IgD-negative memory B cell (primary cell): Measurements from ENCODE around the gene METTL27. TPM values are rescaled to one million over a fixed set of nuclear protein-coding genes. Genes with fewer than 3 reads are reported as not detected.

ENCODE experiments used
- H3K27ac Mint-ChIP-seq, 3 donors: one replicate each; pipeline ENCODE4 v1.8.0; 2020 to 2022; ENCODE audit warnings: mild to moderate bottlenecking in 3 of 3, mixed read lengths in 3 of 3, moderate library complexity in 1 of 3
- H3K27me3 Mint-ChIP-seq: one replicate; pipeline ENCODE4 v1.8.0; 2021; ENCODE audit warnings: mixed read lengths
- H3K36me3 Mint-ChIP-seq: one replicate; pipeline ENCODE4 v1.8.0; 2020; ENCODE audit warnings: mild to moderate bottlenecking, mixed read lengths
- H3K4me1 Mint-ChIP-seq, 3 donors: one replicate each; pipeline ENCODE4 v1.8.0; 2020 to 2022; ENCODE audit warnings: mixed read lengths in 3 of 3, mild to moderate bottlenecking in 1 of 3
- H3K4me3 Mint-ChIP-seq, 4 donors: one replicate each; pipeline ENCODE4 v1.8.0; 2020 to 2022; ENCODE audit warnings: mild to moderate bottlenecking in 4 of 4, mixed read lengths in 4 of 4, moderate library complexity in 3 of 4
- H3K9me3 Mint-ChIP-seq, 3 donors: one replicate each; pipeline ENCODE4 v1.8.0; 2020 to 2021; ENCODE audit warnings: mixed read lengths in 3 of 3, mild to moderate bottlenecking in 1 of 3
- polyA plus RNA-seq: library from polyadenylated mRNA; unstranded; fragments of 300-500 nt; fragmentation: Illumina TruSeq; gene quantifications from one replicate; pipeline ENCODE4 v1.2.3, GENCODE V29; 2021

METTL27 gene
- polyA plus RNA-seq, 1 donor from 2014 or later = not detected

DNA sequence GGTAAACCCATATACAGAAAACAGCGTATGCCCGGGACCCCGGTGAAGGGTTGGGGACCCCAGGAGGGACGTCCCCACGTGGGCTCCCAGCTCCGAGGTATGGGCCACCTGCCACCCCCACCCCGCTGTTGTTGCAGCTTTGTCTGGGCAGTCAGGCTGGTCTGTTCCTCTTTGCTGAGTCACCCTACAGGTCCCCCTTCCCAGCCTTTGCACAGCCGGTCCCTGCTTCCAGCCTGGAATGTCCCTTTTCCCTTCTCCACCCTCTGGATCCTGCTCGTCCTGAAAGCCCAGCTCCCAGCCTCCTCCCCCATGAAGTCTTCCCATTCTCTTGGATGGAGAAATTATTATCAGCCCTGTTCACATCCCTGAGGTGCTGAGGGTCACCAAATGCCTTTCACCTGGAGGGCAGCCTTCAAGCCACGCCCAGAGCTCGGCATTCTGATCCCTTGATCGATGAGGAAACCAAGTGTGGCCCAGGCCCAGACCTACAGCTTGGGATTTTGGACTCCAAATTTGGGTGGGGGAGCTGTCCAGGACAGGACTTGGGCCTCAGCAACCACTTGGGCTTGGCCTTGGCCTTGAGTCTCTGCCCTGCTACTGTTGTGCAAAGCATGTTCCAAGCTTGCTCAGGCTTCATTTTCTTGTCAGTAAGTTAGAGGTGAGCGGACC lies 8.9 kb downstream of the METTL27 start:
- H3K9me3 Mint-ChIP-seq = no peaks in the 10 kb centered on the region
- H3K4me1 Mint-ChIP-seq = peaks cover 0 to 3% (median 0%) of the 10 kb centered on the region in 3 donors
- H3K27ac Mint-ChIP-seq = no peak overlapping the region
- no peak overlapping the region for H3K4me3 Mint-ChIP-seq
- H3K36me3 Mint-ChIP-seq = no peaks in the 10 kb centered on the region
- peaks cover under 1% of the 10 kb centered on the region for H3K27me3 Mint-ChIP-seq

- peaks cover 2% of the 10 kb centered on the region for H3K27me3 Mint-ChIP-seq
- H3K4me3 Mint-ChIP-seq = no peak overlapping the region
- no peak overlapping the region for H3K27ac Mint-ChIP-seq
- no peaks in the 10 kb centered on the region for H3K36me3 Mint-ChIP-seq
- peaks cover 0 to 6% (median 3%) of the 10 kb centered on the region in 3 donors for H3K4me1 Mint-ChIP-seq
- H3K9me3 Mint-ChIP-seq = no peaks in the 10 kb centered on the region
Observed at GRCh38 chr7:73832806-73833205, 9.5 kb downstream of the METTL27 start.

DNA sequence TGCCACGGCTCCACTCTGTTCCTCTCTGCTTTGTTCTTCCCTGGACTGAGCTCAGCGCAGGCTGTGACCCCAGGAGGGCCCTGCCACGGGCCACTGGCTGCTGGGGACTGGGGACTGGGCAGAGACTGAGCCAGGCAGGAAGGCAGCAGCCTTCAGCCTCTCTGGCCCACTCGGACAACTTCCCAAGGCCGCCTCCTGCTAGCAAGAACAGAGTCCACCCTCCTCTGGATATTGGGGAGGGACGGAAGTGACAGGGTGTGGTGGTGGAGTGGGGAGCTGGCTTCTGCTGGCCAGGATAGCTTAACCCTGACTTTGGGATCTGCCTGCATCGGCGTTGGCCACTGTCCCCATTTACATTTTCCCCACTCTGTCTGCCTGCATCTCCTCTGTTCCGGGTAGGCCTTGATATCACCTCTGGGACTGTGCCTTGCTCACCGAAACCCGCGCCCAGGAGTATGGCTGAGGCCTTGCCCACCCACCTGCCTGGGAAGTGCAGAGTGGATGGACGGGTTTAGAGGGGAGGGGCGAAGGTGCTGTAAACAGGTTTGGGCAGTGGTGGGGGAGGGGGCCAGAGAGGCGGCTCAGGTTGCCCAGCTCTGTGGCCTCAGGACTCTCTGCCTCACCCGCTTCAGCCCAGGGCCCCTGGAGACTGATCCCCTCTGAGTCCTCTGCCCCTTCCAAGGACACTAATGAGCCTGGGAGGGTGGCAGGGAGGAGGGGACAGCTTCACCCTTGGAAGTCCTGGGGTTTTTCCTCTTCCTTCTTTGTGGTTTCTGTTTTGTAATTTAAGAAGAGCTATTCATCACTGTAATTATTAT lies 10.3 kb downstream of the METTL27 start:
- no peaks in the 10 kb centered on the region for H3K9me3 Mint-ChIP-seq
- no peaks in the 10 kb centered on the region for H3K36me3 Mint-ChIP-seq
- no peak overlapping the region for H3K4me3 Mint-ChIP-seq
- peaks cover 4% of the 10 kb centered on the region for H3K27me3 Mint-ChIP-seq
- peaks cover 7 to 14% (median 11%) of the 10 kb centered on the region in 3 donors for H3K4me1 Mint-ChIP-seq
- H3K27ac Mint-ChIP-seq = no peak overlapping the region

GRCh38 chr7:73831584-73831833 lies 10.8 kb downstream of the METTL27 start:
- Mint-ChIP-seq H3K4me3 (no peak overlapping the region), H3K4me1 (peaks cover 13 to 19% (median 15%) of the 10 kb centered on the region in 3 donors), H3K27me3 (peaks cover 8% of the 10 kb centered on the region), H3K36me3 (no peaks in the 10 kb centered on the region), H3K27ac (no peak overlapping the region), H3K9me3 (no peaks in the 10 kb centered on the region)

- Mint-ChIP-seq H3K27me3 (peaks cover 8% of the 10 kb centered on the region), H3K4me1 (peaks cover 13 to 20% (median 17%) of the 10 kb centered on the region in 3 donors), H3K4me3 (no peak within 1 kb of the TSS), H3K36me3 (no peaks in the 10 kb centered on the region), H3K9me3 (no peaks in the 10 kb centered on the region), H3K27ac (no peak within 1 kb of the TSS)
Observed at GRCh38 chr7:73830681-73831583, 11.4 kb downstream of the METTL27 start, which contains the start of gene CLDN4. CLDN4 (plus strand) TSS chr7:73830996; CDS start chr7:73831202, 206 bp downstream.

- H3K27me3 Mint-ChIP-seq = peaks cover 8% of the 10 kb centered on the region
- H3K9me3 Mint-ChIP-seq = no peaks in the 10 kb centered on the region
- H3K4me1 Mint-ChIP-seq = peaks cover 13 to 20% (median 17%) of the 10 kb centered on the region in 3 donors
- no peaks in the 10 kb centered on the region for H3K36me3 Mint-ChIP-seq
- H3K27ac Mint-ChIP-seq = no peak overlapping the region
- H3K4me3 Mint-ChIP-seq = peak overlapping the region in 1 of 4 donors; percentile 86
Observed at GRCh38 chr7:73829921-73830680, 12.2 kb downstream of the METTL27 start.

- no peaks in the 10 kb centered on the region for H3K36me3 Mint-ChIP-seq
- peak overlapping the region in 1 of 4 donors; percentile 86 for H3K4me3 Mint-ChIP-seq
- H3K27ac Mint-ChIP-seq = no peak overlapping the region
Observed at GRCh38 chr7:73829505-73829904, 12.8 kb downstream of the METTL27 start.

GRCh38 chr7:73828972-73829371 lies 13.3 kb downstream of the METTL27 start:
- Mint-ChIP-seq H3K27me3 (peaks cover 11% of the 10 kb centered on the region), H3K4me1 (peaks cover 13 to 21% (median 17%) of the 10 kb centered on the region in 3 donors), H3K4me3 (peak overlapping the region in 2 of 4 donors; percentile 25 to 65), H3K36me3 (no peaks in the 10 kb centered on the region), H3K27ac (peak overlapping the region in 1 of 3 donors; percentile 67), H3K9me3 (no peaks in the 10 kb centered on the region)

More at GRCh38 chr7:73829505-73829904, 12.8 kb downstream of the METTL27 start:
- Mint-ChIP-seq H3K4me1 (peaks cover 13 to 21% (median 17%) of the 10 kb centered on the region in 3 donors), H3K9me3 (no peaks in the 10 kb centered on the region), H3K27me3 (peaks cover 11% of the 10 kb centered on the region)

DNA sequence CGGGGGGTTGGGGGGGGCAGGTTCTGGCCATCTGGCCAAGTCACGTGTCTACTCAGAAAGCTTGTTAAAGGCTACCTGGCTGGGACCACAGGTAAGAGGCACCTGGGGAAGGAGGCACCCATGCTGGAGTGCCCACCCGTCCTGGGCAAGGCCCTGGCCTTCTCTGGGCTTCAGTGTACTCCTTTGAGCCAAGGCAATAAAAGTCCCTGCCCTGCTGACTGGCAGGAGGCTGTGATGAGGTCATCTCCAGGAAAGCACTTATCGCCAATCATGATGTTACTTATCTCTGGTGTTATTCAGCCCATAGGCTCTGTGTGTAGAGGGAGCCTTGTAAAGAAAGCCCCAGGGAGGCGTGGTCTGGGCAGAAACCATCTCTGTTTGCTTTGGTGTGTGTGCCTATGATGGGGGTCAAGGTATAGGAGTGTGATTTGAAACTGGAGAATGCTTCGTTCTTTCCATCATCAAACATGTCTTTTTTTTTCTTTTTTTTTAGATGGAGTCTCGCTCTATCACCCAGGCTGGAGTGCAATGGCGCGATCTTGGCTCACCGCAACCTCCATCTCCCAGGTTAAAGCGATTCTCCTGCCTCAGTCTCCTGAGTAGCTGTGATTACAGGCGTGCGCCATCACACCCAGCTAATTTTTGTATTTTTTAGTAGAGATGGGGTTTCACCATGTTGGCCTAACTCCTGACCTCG lies 14.1 kb downstream of the METTL27 start:
- no peak overlapping the region for H3K27ac Mint-ChIP-seq
- no peaks in the 10 kb centered on the region for H3K36me3 Mint-ChIP-seq
- H3K27me3 Mint-ChIP-seq = peaks cover 11% of the 10 kb centered on the region
- peaks cover 13 to 22% (median 17%) of the 10 kb centered on the region in 3 donors for H3K4me1 Mint-ChIP-seq
- peak overlapping the region in 1 of 4 donors; percentile 65 for H3K4me3 Mint-ChIP-seq
- H3K9me3 Mint-ChIP-seq = no peaks in the 10 kb centered on the region

DNA sequence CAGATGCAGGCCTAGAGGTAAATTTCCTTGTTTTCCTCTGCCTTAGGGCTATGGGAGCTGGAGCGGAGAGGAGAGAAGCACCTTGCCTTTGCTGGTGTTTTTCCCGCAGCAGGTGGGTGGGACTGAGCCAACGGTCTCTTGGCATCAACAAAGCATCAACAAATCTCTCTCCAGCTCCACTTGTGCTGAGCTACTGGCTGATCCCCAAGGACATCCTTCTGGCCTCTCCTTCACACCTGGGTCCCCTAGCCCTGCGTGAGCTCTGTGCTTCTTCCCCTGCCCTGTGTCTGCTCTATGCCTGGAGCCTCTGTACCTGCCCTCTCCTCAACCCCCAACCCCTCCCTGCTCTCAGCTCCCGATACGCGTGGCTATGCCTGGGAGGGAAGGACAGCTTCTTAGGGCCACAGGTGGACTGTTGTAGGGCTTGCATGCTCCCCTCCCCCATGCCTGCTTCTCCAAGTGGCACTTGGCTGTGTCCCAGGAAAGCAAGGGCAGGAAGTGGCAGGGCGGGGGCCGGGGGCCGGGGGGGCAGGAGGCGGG lies 14.7 kb downstream of the METTL27 start:
- peak overlapping the region in 2 of 4 donors; percentile 5 to 28 for H3K4me3 Mint-ChIP-seq
- peaks cover 13% of the 10 kb centered on the region for H3K27me3 Mint-ChIP-seq
- H3K27ac Mint-ChIP-seq = no peak overlapping the region
- peaks cover 13 to 22% (median 17%) of the 10 kb centered on the region in 3 donors for H3K4me1 Mint-ChIP-seq
- H3K36me3 Mint-ChIP-seq = no peaks in the 10 kb centered on the region
- H3K9me3 Mint-ChIP-seq = no peaks in the 10 kb centered on the region

- Mint-ChIP-seq H3K4me1 (peaks cover 13 to 25% (median 17%) of the 10 kb centered on the region in 3 donors), H3K27me3 (peaks cover 13% of the 10 kb centered on the region), H3K4me3 (no peak overlapping the region), H3K36me3 (peaks cover 3% of the 10 kb centered on the region), H3K27ac (no peak overlapping the region), H3K9me3 (no peaks in the 10 kb centered on the region)
Observed at GRCh38 chr7:73824986-73825385, 17.3 kb downstream of the METTL27 start.

DNA sequence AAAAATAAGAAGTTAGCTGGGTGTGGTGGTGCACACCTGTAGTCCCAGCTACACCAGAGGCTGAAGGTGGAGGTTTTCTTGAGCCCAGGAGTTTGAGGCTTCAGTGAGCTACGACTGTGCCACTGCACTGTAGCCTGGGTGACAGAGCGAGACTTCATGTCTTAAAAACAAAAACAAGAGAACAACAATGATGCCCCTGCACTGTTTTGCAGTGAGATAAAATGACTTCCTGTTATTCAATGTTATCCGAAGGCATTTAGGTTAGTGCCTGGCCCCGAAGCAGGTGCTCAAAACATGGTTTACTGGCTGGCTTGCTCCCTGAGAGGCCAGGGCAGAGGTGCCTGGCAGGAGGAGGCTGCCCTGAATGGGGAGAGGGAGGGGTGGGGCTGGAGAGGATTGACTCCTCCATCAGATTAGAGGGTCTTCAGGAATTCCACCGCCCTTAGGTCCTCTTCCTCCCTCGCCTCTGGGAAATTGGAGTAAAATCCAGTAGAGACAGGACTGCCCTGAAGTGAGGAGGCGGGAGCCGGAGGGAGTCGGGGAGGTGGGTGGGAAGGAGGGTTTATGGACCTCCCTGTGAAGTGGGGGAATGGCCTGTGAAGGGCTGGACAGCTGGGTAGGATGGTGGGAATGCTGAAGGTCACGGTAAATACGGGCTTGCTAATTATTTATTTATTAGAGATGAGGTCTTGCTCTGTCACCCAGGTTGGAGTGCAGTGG lies 18.3 kb downstream of the METTL27 start:
- H3K4me1 Mint-ChIP-seq = peaks cover 13 to 26% (median 17%) of the 10 kb centered on the region in 3 donors
- H3K27ac Mint-ChIP-seq = no peak overlapping the region
- peaks cover 3% of the 10 kb centered on the region for H3K36me3 Mint-ChIP-seq
- H3K27me3 Mint-ChIP-seq = peaks cover 13% of the 10 kb centered on the region
- H3K4me3 Mint-ChIP-seq = no peak overlapping the region
- no peaks in the 10 kb centered on the region for H3K9me3 Mint-ChIP-seq

GRCh38 chr7:73823257-73823656 lies 19.1 kb downstream of the METTL27 start:
- peaks cover 3% of the 10 kb centered on the region for H3K36me3 Mint-ChIP-seq
- H3K4me3 Mint-ChIP-seq = no peak overlapping the region
- H3K9me3 Mint-ChIP-seq = no peaks in the 10 kb centered on the region
- peaks cover 11% of the 10 kb centered on the region for H3K27me3 Mint-ChIP-seq
- H3K4me1 Mint-ChIP-seq = peaks cover 13 to 22% (median 16%) of the 10 kb centered on the region in 3 donors
- no peak overlapping the region for H3K27ac Mint-ChIP-seq
